Osteocyte (in vitro differentiated cells): ENCODE measurements around the gene FMNL3. TPM values are rescaled to one million over a fixed set of nuclear protein-coding genes. Genes with fewer than 3 reads are reported as not detected.
"Not testable (repeated sequence)": the region's sequence is repeated elsewhere in the genome, so short reads cannot be mapped to it uniquely, and the experiment has no call there.

ENCODE experiments used
- DNase-seq: peaks from one replicate; pipeline ENCODE4 v3.0.0; 2021; ENCODE audit warnings: mixed read lengths; ENCODE audit not compliant: unreplicated experiment; ENCODE audit errors: extremely low spot score
- H3K27ac Mint-ChIP-seq: one replicate; pipeline ENCODE4 v1.8.0; 2021; ENCODE audit warnings: mild to moderate bottlenecking, mixed read lengths; ENCODE audit not compliant: unreplicated experiment
- H3K27me3 Mint-ChIP-seq: one replicate; pipeline ENCODE4 v1.8.0; 2021; ENCODE audit warnings: mixed read lengths; ENCODE audit not compliant: unreplicated experiment
- H3K36me3 Mint-ChIP-seq: one replicate; pipeline ENCODE4 v1.8.0; 2021; ENCODE audit warnings: mixed read lengths; ENCODE audit not compliant: unreplicated experiment
- H3K4me1 Mint-ChIP-seq: one replicate; pipeline ENCODE4 v1.8.0; 2021; ENCODE audit warnings: mixed read lengths; ENCODE audit not compliant: unreplicated experiment
- H3K4me3 Mint-ChIP-seq: one replicate; pipeline ENCODE4 v1.8.0; 2021; ENCODE audit warnings: mild to moderate bottlenecking, moderate library complexity, mixed read lengths; ENCODE audit not compliant: unreplicated experiment
- H3K9me3 Mint-ChIP-seq: one replicate; pipeline ENCODE4 v1.8.0; 2021; ENCODE audit warnings: mixed read lengths; ENCODE audit not compliant: unreplicated experiment
- CTCF ChIP-seq: fragments of 200-600 bp; sonication (generic); IDR thresholded peaks from 2 replicates; pipeline ENCODE4 v1.5.0; 2021; ENCODE audit warnings: antibody characterized with exemption, mild to moderate bottlenecking, moderate library complexity
- total RNA-seq: library from RNA; stranded (reverse); gene quantifications from 2 replicates; pipeline ENCODE4 v1.2.1, GENCODE V29; 2021

FMNL3 gene
- total RNA-seq, 1 donor from 2014 or later: 37.4 TPM

GRCh38 chr12:49720214-49720613 is 13.0 kb upstream of the FMNL3 start:
- H3K27ac Mint-ChIP-seq: no peak overlapping the region
- H3K27me3 Mint-ChIP-seq: peaks cover 39% of the 10 kb centered on the region
- no peaks in the 10 kb centered on the region for H3K9me3 Mint-ChIP-seq
- DNase-seq: no peak
- H3K36me3 Mint-ChIP-seq: no peaks in the 10 kb centered on the region
- no peak overlapping the region for H3K4me3 Mint-ChIP-seq
- no peak for TF ChIP-seq CTCF
- H3K4me1 Mint-ChIP-seq: no peaks in the 10 kb centered on the region

GRCh38 chr12:49717800-49718199 is 10.6 kb upstream of the FMNL3 start:
- not testable (repeated sequence) for H3K27ac Mint-ChIP-seq, H3K36me3 Mint-ChIP-seq, H3K4me1 Mint-ChIP-seq, DNase-seq, H3K9me3 Mint-ChIP-seq, H3K4me3 Mint-ChIP-seq
- H3K27me3 Mint-ChIP-seq: peaks cover 36% of the 10 kb centered on the region

- H3K4me3 Mint-ChIP-seq: no peak overlapping the region
- no peak for TF ChIP-seq CTCF
- H3K27ac Mint-ChIP-seq: no peak overlapping the region
- peaks cover 42% of the 10 kb centered on the region for H3K27me3 Mint-ChIP-seq
- no peaks in the 10 kb centered on the region for H3K9me3 Mint-ChIP-seq
- no peaks in the 10 kb centered on the region for H3K4me1 Mint-ChIP-seq
- H3K36me3 Mint-ChIP-seq: no peaks in the 10 kb centered on the region
- no peak for DNase-seq
Measured at GRCh38 chr12:49716553-49716952, 9.3 kb upstream of the FMNL3 start.

- not testable (repeated sequence) for H3K9me3 Mint-ChIP-seq, H3K36me3 Mint-ChIP-seq, H3K4me1 Mint-ChIP-seq, H3K27ac Mint-ChIP-seq, DNase-seq, H3K4me3 Mint-ChIP-seq
- H3K27me3 Mint-ChIP-seq: peaks cover 46% of the 10 kb centered on the region
Measured at GRCh38 chr12:49713952-49714351, 6.7 kb upstream of the FMNL3 start.

- no peak for DNase-seq
- H3K27ac Mint-ChIP-seq: no peak overlapping the region
- no peaks in the 10 kb centered on the region for H3K9me3 Mint-ChIP-seq
- no peak overlapping the region for H3K4me3 Mint-ChIP-seq
- peaks cover 36% of the 10 kb centered on the region for H3K27me3 Mint-ChIP-seq
- no peaks in the 10 kb centered on the region for H3K36me3 Mint-ChIP-seq
- no peak for TF ChIP-seq CTCF
- peaks cover 25% of the 10 kb centered on the region for H3K4me1 Mint-ChIP-seq
Measured at GRCh38 chr12:49708851-49709250, 1.6 kb upstream of the FMNL3 start.

GRCh38 chr12:49707812-49708147 is 575 bp upstream of the FMNL3 start:
- TF ChIP-seq CTCF: no peak
- H3K4me3 Mint-ChIP-seq: no peak overlapping the region
- H3K4me1 Mint-ChIP-seq: peaks cover 36% of the 10 kb centered on the region
- H3K27me3 Mint-ChIP-seq: peaks cover 33% of the 10 kb centered on the region
- no peak for DNase-seq
- H3K27ac Mint-ChIP-seq: no peak overlapping the region
- no peaks in the 10 kb centered on the region for H3K36me3 Mint-ChIP-seq
- H3K9me3 Mint-ChIP-seq: no peaks in the 10 kb centered on the region
